HEK293 (cell line): ENCODE data around the gene VCL.
A peak's percentile ranks its signal among the peaks of the same experiment; 100 is the strongest.

Source experiments
- GFI1B ChIP-seq: fragments of 450-650 bp; formaldehyde crosslinking; IDR thresholded peaks from 2 replicates; pipeline ENCODE4 v1.5.1; 2016; ENCODE audit warnings: missing biosample characterization, missing genetic modification characterization
- GLI4 ChIP-seq: fragments of 450-650 bp; formaldehyde crosslinking; IDR thresholded peaks from 2 replicates; pipeline ENCODE4 v1.5.1; 2016; ENCODE audit warnings: missing biosample characterization, missing genetic modification characterization
- HOXA7 ChIP-seq: sonication (generic); formaldehyde crosslinking; IDR thresholded peaks from 2 replicates; pipeline ENCODE4 v1.8.1; 2022; ENCODE audit warnings: missing genetic modification reagents, borderline replicate concordance
- MZF1 ChIP-seq: fragments of 450-650 bp; formaldehyde crosslinking; IDR thresholded peaks from 2 replicates; pipeline ENCODE4 v1.5.1; 2017; ENCODE audit warnings: missing biosample characterization, missing genetic modification characterization, borderline replicate concordance
- OSR2 ChIP-seq: fragments of 450-650 bp; formaldehyde crosslinking; IDR thresholded peaks from 2 replicates; pipeline ENCODE4 v1.5.1; 2016; ENCODE audit warnings: missing biosample characterization, missing genetic modification characterization
- PBX3 ChIP-seq: sonication (generic); formaldehyde crosslinking; IDR thresholded peaks from 2 replicates; pipeline ENCODE4 v1.8.1; 2022; ENCODE audit warnings: mild to moderate bottlenecking, moderate library complexity, missing genetic modification reagents
- SP2 ChIP-seq: fragments of 450-650 bp; formaldehyde crosslinking; IDR thresholded peaks from 2 replicates; pipeline ENCODE4 v1.5.1; 2016; ENCODE audit warnings: missing biosample characterization, missing genetic modification characterization
- SP7 ChIP-seq: fragments of 450-650 bp; formaldehyde crosslinking; IDR thresholded peaks from 2 replicates; pipeline ENCODE4 v1.5.1; 2016; ENCODE audit warnings: missing biosample characterization, missing genetic modification characterization
- ZBTB20 ChIP-seq: fragments of 450-650 bp; formaldehyde crosslinking; IDR thresholded peaks from 2 replicates; pipeline ENCODE4 v1.5.1; 2016; ENCODE audit warnings: missing biosample characterization, missing genetic modification characterization
- ZBTB26 ChIP-seq: fragments of 450-650 bp; formaldehyde crosslinking; optimal IDR thresholded peaks from 2 replicates; pipeline ENCODE3; 2016; ENCODE audit warnings: missing biosample characterization, mild to moderate bottlenecking, missing genetic modification characterization
- ZNF112 ChIP-seq: fragments of 450-650 bp; formaldehyde crosslinking; IDR thresholded peaks from 2 replicates; pipeline ENCODE4 v1.5.0; 2017; ENCODE audit warnings: missing biosample characterization, missing genetic modification characterization
- ZNF155 ChIP-seq: fragments of 450-650 bp; formaldehyde crosslinking; IDR thresholded peaks from 2 replicates; pipeline ENCODE4 v1.5.1; 2016; ENCODE audit warnings: missing biosample characterization, missing genetic modification characterization
- ZNF16 ChIP-seq: fragments of 450-650 bp; formaldehyde crosslinking; IDR thresholded peaks from 2 replicates; pipeline ENCODE4 v1.5.1; 2016; ENCODE audit warnings: low read depth, missing biosample characterization, missing genetic modification characterization
- ZNF174 ChIP-seq: fragments of 450-650 bp; formaldehyde crosslinking; IDR thresholded peaks from 2 replicates; pipeline ENCODE4 v1.5.0; 2017; ENCODE audit warnings: missing biosample characterization, mild to moderate bottlenecking, missing genetic modification characterization
- ZNF175 ChIP-seq: fragments of 450-650 bp; formaldehyde crosslinking; IDR thresholded peaks from 2 replicates; pipeline ENCODE4 v1.5.1; 2016; ENCODE audit warnings: missing biosample characterization, missing genetic modification characterization
- ZNF184 ChIP-seq: fragments of 450-650 bp; IDR thresholded peaks from 2 replicates; pipeline ENCODE4 v1.5.1; 2018; ENCODE audit warnings: missing biosample characterization, mild to moderate bottlenecking, missing genetic modification characterization
- ZNF202 ChIP-seq: fragments of 450-650 bp; formaldehyde crosslinking; IDR thresholded peaks from 2 replicates; pipeline ENCODE4 v1.5.1; 2016; ENCODE audit warnings: missing biosample characterization, missing genetic modification characterization, borderline replicate concordance
- ZNF24 ChIP-seq: fragments of 450-650 bp; formaldehyde crosslinking; IDR thresholded peaks from 2 replicates; pipeline ENCODE4 v1.5.1; 2016; ENCODE audit warnings: missing biosample characterization, missing genetic modification characterization
- ZNF266 ChIP-seq: fragments of 450-650 bp; formaldehyde crosslinking; IDR thresholded peaks from 2 replicates; pipeline ENCODE4 v1.5.1; 2016; ENCODE audit warnings: missing biosample characterization, missing genetic modification characterization, low read depth
- ZNF274 ChIP-seq, 2 experiments: fragments of 200-500 bp in 1 of 2; fragments of 450-650 bp in 1 of 2; sonication (Bioruptor generic) in 1 of 2; formaldehyde crosslinking in 1 of 2; IDR thresholded peaks; 2 replicates each; pipeline versions ENCODE4 v1.5.1 to v1.6.1; 2014 to 2016; ENCODE audit warnings: borderline replicate concordance in 1 of 2, inconsistent platforms in 1 of 2, low read length in 1 of 2, missing biosample characterization in 1 of 2, missing genetic modification characterization in 1 of 2
- ZNF394 ChIP-seq: fragments of 450-650 bp; formaldehyde crosslinking; IDR thresholded peaks from 2 replicates; pipeline ENCODE4 v1.5.1; 2016; ENCODE audit warnings: missing biosample characterization, missing genetic modification characterization, mild to moderate bottlenecking, moderate library complexity, borderline replicate concordance
- ZNF404 ChIP-seq: fragments of 450-650 bp; formaldehyde crosslinking; IDR thresholded peaks from 2 replicates; pipeline ENCODE4 v1.5.1; 2017; ENCODE audit warnings: missing biosample characterization, missing genetic modification characterization
- ZNF426 ChIP-seq: fragments of 450-650 bp; formaldehyde crosslinking; IDR thresholded peaks from 2 replicates; pipeline ENCODE4 v1.5.1; 2017; ENCODE audit warnings: missing biosample characterization, missing genetic modification characterization, mild to moderate bottlenecking, inconsistent platforms, moderate library complexity
- ZNF449 ChIP-seq: fragments of 450-650 bp; formaldehyde crosslinking; IDR thresholded peaks from 2 replicates; pipeline ENCODE4 v1.5.1; 2017; ENCODE audit warnings: missing biosample characterization, mild to moderate bottlenecking, missing genetic modification characterization, moderate library complexity
- ZNF48 ChIP-seq: fragments of 450-650 bp; formaldehyde crosslinking; IDR thresholded peaks from 2 replicates; pipeline ENCODE4 v1.5.1; 2016; ENCODE audit warnings: missing biosample characterization, missing genetic modification characterization
- ZNF530 ChIP-seq: fragments of 450-650 bp; formaldehyde crosslinking; IDR thresholded peaks from 2 replicates; pipeline ENCODE4 v1.5.1; 2016; ENCODE audit warnings: low read depth, missing biosample characterization, missing genetic modification characterization
- ZNF555 ChIP-seq: fragments of 450-650 bp; formaldehyde crosslinking; conservative IDR thresholded peaks from 2 replicates; pipeline ENCODE4 v1.5.1; 2017; ENCODE audit warnings: missing biosample characterization, mild to moderate bottlenecking, missing genetic modification characterization, inconsistent platforms
- ZNF660 ChIP-seq: fragments of 450-650 bp; IDR thresholded peaks from 2 replicates; pipeline ENCODE4 v1.5.1; 2018; ENCODE audit warnings: missing biosample characterization, mild to moderate bottlenecking, missing genetic modification characterization
- ZNF692 ChIP-seq: fragments of 450-650 bp; formaldehyde crosslinking; IDR thresholded peaks from 2 replicates; pipeline ENCODE4 v1.5.1; 2016; ENCODE audit warnings: missing biosample characterization, missing genetic modification characterization
- ZNF76 ChIP-seq: fragments of 450-650 bp; formaldehyde crosslinking; IDR thresholded peaks from 2 replicates; pipeline ENCODE4; 2016; ENCODE audit warnings: low read depth, missing biosample characterization, missing genetic modification characterization, borderline replicate concordance
- ZNF777 ChIP-seq: fragments of 450-650 bp; formaldehyde crosslinking; IDR thresholded peaks from 2 replicates; pipeline ENCODE4 v1.5.1; 2017; ENCODE audit warnings: missing biosample characterization, missing genetic modification characterization, borderline replicate concordance
- ZNF837 ChIP-seq: fragments of 450-650 bp; formaldehyde crosslinking; IDR thresholded peaks from 2 replicates; pipeline ENCODE4 v1.5.1; 2016; ENCODE audit warnings: missing biosample characterization, missing genetic modification characterization
- ZXDB ChIP-seq: fragments of 450-650 bp; formaldehyde crosslinking; IDR thresholded peaks from 2 replicates; pipeline ENCODE4 v1.5.1; 2016; ENCODE audit warnings: missing biosample characterization, missing genetic modification characterization

Gene VCL

GRCh38 chr10:73965890-73966768 is 31.8 kb upstream of the VCL start (continued):
- TF ChIP-seq ZNF76 (tag by site-specific recombination) (0 out of 2 replicates have a peak, but pooled peaks have one; percentile 23), ZNF449 (tag by site-specific recombination) (peak; percentile 76; the same call in 1 of the 2 replicates), ZNF184 (peak; percentile 39; the same call in 1 of the 2 replicates), GLI4 (no peak), ZNF48 (tag by site-specific recombination) (no peak), ZNF555 (tag by site-specific recombination) (no peak), ZNF692 (tag by site-specific recombination) (peak; percentile 95), ZNF394 (tag by site-specific recombination) (peak; percentile 83), ZBTB26 (tag by site-specific recombination) (no peak), ZNF266 (no peak), ZNF175 (no peak), GFI1B (tag by site-specific recombination) (no peak), ZNF16 (tag by site-specific recombination) (no peak), OSR2 (tag by site-specific recombination) (peak; percentile 96), ZNF155 (tag by site-specific recombination) (no peak), ZNF530 (tag by site-specific recombination) (no peak), ZNF837 (tag by site-specific recombination) (no peak), ZNF777 (tag by site-specific recombination) (no peak), ZNF660 (tag by site-specific recombination) (peak; percentile 44; the same call in 1 of the 2 replicates), ZNF174 (no peak), ZNF426 (no peak), SP7 (peak; percentile 94), ZNF112 (tag by site-specific recombination) (no peak), ZNF274 (IDR thresholded peaks at IDR 0.05; ENCODE audit: low read length) (no peak), ZNF274 (tag by site-specific recombination; IDR thresholded peaks at IDR 0.05; ENCODE audit: borderline replicate concordance) (no peak), PBX3 (no peak), ZNF202 (tag by site-specific recombination) (no peak), ZXDB (tag by site-specific recombination) (peak; percentile 90), HOXA7 (CRISPR knock-in tag) (no peak), SP2 (tag by site-specific recombination) (peak; percentile 50), ZNF24 (tag by site-specific recombination) (peak; percentile 91), ZBTB20 (peak; percentile 29; the same call in 1 of the 2 replicates), ZNF404 (tag by site-specific recombination) (no peak), MZF1 (tag by site-specific recombination) (no peak; the same call in 1 of the 2 replicates)
